ENCODE results near the gene ZNF606. TPM values are rescaled to one million over a fixed set of nuclear protein-coding genes. Genes with fewer than 3 reads are reported as not detected.

ZNF606 gene
- total and polyA plus RNA-seq, 9 of the 15 experiments (the other 6 are each of a cell fraction or from before 2014, with no cell fraction given), result 0.03 to 0.98 (median 0.28) TPM

DNA sequence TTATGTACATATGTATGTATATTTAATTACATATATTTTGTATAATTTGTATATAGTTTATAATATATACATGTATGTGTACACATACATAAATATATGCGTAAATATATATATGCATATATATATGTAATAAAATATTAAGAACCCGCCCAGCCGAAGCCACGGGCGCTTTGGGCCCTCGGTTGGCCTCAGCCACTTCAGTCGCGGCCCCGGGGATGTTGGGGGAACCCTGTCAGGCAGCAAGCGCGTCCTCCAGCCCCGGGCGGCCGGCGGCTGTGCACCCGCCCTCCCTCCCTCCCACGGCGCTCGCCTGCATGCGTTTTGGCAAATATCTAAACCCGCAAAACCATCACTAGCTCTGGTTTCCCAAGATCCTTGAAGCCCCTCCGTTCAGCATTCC is 7.9 kb upstream of the ZNF606 start:
- Histone ChIP-seq H3K9me3 (replicated peaks; ENCODE audit: control insufficient read depth, insufficient read depth, low read depth, low read length) (no peaks in the 10 kb centered on the region), H3K4me1 (replicated peaks in 1 of 2; ENCODE audit: control insufficient read depth in 2 of 2, insufficient read depth in 2 of 2, low read length in 2 of 2) (peaks cover 0 to 8% of the 10 kb centered on the region in 2 experiments; a peak in 2 of 5 replicates), H3K4me3 (no peak overlapping the region), H3K27ac (ENCODE audit: extremely low read depth, low read depth, low read length) (no peak overlapping the region), H3K36me3 (ENCODE audit: control insufficient read depth, insufficient read depth, low read length) (no peaks in the 10 kb centered on the region), H4K20me1 (replicated peaks; ENCODE audit: control insufficient read depth, insufficient read depth, low read length) (no peaks in the 10 kb centered on the region), H3K9me1 (ENCODE audit: control insufficient read depth, insufficient read depth, low read length) (no peaks in the 10 kb centered on the region), H3K9ac (ENCODE audit: insufficient read depth in 1 of 2, low read depth in 2 of 2, low read length in 2 of 2) (no peak overlapping the region), H3K4me2 (ENCODE audit: insufficient read depth, low read length) (no peak overlapping the region), H2AFZ (ENCODE audit: low read depth, low read length) (no peak overlapping the region), H3K79me2 (ENCODE audit: control insufficient read depth, insufficient read depth, low read length) (no peaks in the 10 kb centered on the region), H3K27me3 (ENCODE audit: control insufficient read depth in 2 of 2, insufficient read depth in 2 of 2, low read length in 2 of 2) (no peaks in the 10 kb centered on the region)
- FAIRE-seq (no peak), ATAC-seq (no peak), DNase-seq (ENCODE audit: extremely low read depth in 1 of 4, low spot score in 3 of 4) (no peak)
- TF ChIP-seq THRAP3 (IDR thresholded peaks at IDR 0.05; ENCODE audit: borderline replicate concordance) (no peak), XRCC5 (IDR thresholded peaks at IDR 0.05; ENCODE audit: low read depth, low read length) (no peak), ZBTB1 (CRISPR knock-in tag; IDR thresholded peaks at IDR 0.05; ENCODE audit: borderline replicate concordance, low read depth) (no peak), ZNF586 (CRISPR knock-in tag; conservative IDR thresholded peaks at IDR 0.05) (no peak), CHD2 (IDR thresholded peaks at IDR 0.05; ENCODE audit: low read depth, low read length) (no peak), BMI1 (IDR thresholded peaks at IDR 0.05; ENCODE audit: low read length) (no peak), MCM3 (IDR thresholded peaks at IDR 0.05) (no peak), ZNF408 (CRISPR knock-in tag; IDR thresholded peaks at IDR 0.05; ENCODE audit: low read depth) (no peak), POLR3A (IDR thresholded peaks at IDR 0.05; ENCODE audit: borderline replicate concordance, extremely low read depth, insufficient read depth, insufficient read length) (no peak), ZNF551 (CRISPR knock-in tag; IDR thresholded peaks at IDR 0.05) (no peak), EWSR1 (IDR thresholded peaks at IDR 0.05; ENCODE audit: borderline replicate concordance, low read depth, partially characterized antibody) (no peak), MCM2 (IDR thresholded peaks at IDR 0.05; ENCODE audit: low read depth) (no peak), POLR3G (IDR thresholded peaks at IDR 0.05; ENCODE audit: extremely low read depth, insufficient read length, insufficient replicate concordance) (no peak), SP2 (IDR thresholded peaks at IDR 0.05; ENCODE audit: extremely low read depth, low read depth, low read length, poor library complexity, severe bottlenecking) (no peak)
- TF ChIP-seq, protein P1, sequence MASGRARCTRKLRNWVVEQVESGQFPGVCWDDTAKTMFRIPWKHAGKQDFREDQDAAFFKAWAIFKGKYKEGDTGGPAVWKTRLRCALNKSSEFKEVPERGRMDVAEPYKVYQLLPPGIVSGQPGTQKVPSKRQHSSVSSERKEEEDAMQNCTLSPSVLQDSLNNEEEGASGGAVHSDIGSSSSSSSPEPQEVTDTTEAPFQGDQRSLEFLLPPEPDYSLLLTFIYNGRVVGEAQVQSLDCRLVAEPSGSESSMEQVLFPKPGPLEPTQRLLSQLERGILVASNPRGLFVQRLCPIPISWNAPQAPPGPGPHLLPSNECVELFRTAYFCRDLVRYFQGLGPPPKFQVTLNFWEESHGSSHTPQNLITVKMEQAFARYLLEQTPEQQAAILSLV (tag; IDR thresholded peaks at IDR 0.05), result no peak
- TF ChIP-seq, protein P2, sequence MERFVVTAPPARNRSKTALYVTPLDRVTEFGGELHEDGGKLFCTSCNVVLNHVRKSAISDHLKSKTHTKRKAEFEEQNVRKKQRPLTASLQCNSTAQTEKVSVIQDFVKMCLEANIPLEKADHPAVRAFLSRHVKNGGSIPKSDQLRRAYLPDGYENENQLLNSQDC (CRISPR knock-in tag; IDR thresholded peaks at IDR 0.05), result no peak
- TF ChIP-seq, protein P3, sequence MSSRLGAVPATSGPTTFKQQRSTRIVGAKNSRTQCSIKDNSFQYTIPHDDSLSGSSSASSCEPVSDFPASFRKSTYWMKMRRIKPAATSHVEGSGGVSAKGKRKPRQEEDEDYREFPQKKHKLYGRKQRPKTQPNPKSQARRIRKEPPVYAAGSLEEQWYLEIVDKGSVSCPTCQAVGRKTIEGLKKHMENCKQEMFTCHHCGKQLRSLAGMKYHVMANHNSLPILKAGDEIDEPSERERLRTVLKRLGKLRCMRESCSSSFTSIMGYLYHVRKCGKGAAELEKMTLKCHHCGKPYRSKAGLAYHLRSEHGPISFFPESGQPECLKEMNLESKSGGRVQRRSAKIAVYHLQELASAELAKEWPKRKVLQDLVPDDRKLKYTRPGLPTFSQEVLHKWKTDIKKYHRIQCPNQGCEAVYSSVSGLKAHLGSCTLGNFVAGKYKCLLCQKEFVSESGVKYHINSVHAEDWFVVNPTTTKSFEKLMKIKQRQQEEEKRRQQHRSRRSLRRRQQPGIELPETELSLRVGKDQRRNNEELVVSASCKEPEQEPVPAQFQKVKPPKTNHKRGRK (tag; IDR thresholded peaks at IDR 0.05), result no peak
- WGBS (ENCODE audit: insufficient coverage, low coverage, missing lambda C conversion rate), result 1% methylated on average over 22 of the region's 22 CpGs
- CTCF ChIA-PET (ENCODE audit: low intra/inter-chr PET ratio), result no interaction called here
- intact Hi-C loops (cut with micrococcal nuclease), result no loop called here
- in situ Hi-C loops (cut with MboI), result no loop called here
- no TSS peak for BruUV-seq (replicated peaks)
- POLR2A ChIA-PET, result interaction anchor here (0.9 kb wide), 1 partner anchor 1688 kb away, joined by 4 read pairs; no protein-coding TSS in a partner anchor
